Tibial artery (tissue), 4 donors: ENCODE data around the gene SSR4.

Experiments used
- DNase-seq, 2 donors: peaks; one replicate each; pipeline ENCODE4 v3.0.0-alpha.2; 2019
- H3K27ac ChIP-seq, 2 donors: fragments of 200-600 bp; sonication (generic) in 1 of 2; 1 replicate in 1 of 2; 2 replicates in 1 of 2; pipeline ENCODE4 v1.5.1; 2018 to 2019; ENCODE audit warnings: mild to moderate bottlenecking in 1 of 2
- H3K27me3 ChIP-seq, 2 donors: fragments of 200-600 bp; sonication (generic) in 1 of 2; one replicate each; pipeline versions ENCODE4 v1.5.1 to v1.6.0; 2016 to 2019
- H3K36me3 ChIP-seq, 3 donors: fragments of 200-600 bp; sonication (generic) in 2 of 3; one replicate each; pipeline ENCODE4 v1.5.1; 2016 to 2019; ENCODE audit warnings: mild to moderate bottlenecking in 2 of 3
- H3K4me1 ChIP-seq, 4 donors: fragments of 200-600 bp; sonication (generic) in 2 of 4; 1 replicate in 3 of 4; 2 replicates in 1 of 4; pipeline ENCODE4 v1.5.1; 2016 to 2019
- H3K4me3 ChIP-seq, 2 donors: fragments of 200-600 bp; sonication (generic) in 1 of 2; 1 replicate in 1 of 2; 2 replicates in 1 of 2; pipeline ENCODE4 v1.5.1; 2018 to 2019; ENCODE audit warnings: mild to moderate bottlenecking in 2 of 2
- H3K9me3 ChIP-seq, 3 donors: fragments of 200-600 bp; sonication (generic) in 1 of 3; one replicate each; pipeline ENCODE4 v1.5.1; 2016 to 2019
- intact Hi-C: fragments of 100-400 bp; cut with DNase I; formaldehyde crosslinking; loops from one replicate; pipeline ENCODE4 v1.15.0; 2023; ENCODE audit warnings: low total_unique reads
- TF ChIP-seq, protein P1 (sequence below), 2 experiments: fragments of 200-600 bp in 1 of 2; fragments of 450-650 bp in 1 of 2; IDR thresholded peaks; one replicate each; pipeline ENCODE4 v1.5.1; 2017 to 2019; ENCODE audit warnings: antibody characterized with exemption in 2 of 2, mild to moderate bottlenecking in 1 of 2, moderate library complexity in 1 of 2

The SSR4 gene

DNA sequence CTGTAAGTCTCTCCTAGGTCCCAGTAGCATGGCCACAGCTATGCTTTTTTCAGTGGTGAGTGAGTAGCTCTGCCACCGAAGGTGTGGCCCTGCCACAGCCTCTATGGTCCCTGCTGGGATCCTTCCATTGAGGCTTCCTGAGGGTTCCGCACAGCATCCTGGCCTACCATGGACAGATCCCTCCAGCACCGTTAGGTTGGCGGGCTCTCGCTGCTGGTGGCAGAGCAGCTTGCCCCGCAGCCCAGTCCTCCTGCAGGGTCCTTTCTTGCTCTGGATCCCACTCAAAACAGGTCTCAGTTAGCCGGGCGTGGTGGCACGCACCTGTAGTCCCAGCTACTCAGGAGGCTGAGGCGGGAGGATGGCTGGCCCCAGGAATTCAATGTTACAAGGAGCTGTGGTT lies 38.3 kb downstream of the SSR4 start:
- TF ChIP-seq, protein P1, sequence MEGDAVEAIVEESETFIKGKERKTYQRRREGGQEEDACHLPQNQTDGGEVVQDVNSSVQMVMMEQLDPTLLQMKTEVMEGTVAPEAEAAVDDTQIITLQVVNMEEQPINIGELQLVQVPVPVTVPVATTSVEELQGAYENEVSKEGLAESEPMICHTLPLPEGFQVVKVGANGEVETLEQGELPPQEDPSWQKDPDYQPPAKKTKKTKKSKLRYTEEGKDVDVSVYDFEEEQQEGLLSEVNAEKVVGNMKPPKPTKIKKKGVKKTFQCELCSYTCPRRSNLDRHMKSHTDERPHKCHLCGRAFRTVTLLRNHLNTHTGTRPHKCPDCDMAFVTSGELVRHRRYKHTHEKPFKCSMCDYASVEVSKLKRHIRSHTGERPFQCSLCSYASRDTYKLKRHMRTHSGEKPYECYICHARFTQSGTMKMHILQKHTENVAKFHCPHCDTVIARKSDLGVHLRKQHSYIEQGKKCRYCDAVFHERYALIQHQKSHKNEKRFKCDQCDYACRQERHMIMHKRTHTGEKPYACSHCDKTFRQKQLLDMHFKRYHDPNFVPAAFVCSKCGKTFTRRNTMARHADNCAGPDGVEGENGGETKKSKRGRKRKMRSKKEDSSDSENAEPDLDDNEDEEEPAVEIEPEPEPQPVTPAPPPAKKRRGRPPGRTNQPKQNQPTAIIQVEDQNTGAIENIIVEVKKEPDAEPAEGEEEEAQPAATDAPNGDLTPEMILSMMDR (IDR thresholded peaks at IDR 0.05) = no peak
- peaks cover 0 to 26% (median 4%) of the 10 kb centered on the region in 4 donors for H3K4me1 ChIP-seq
- intact Hi-C loops = no loop called here
- DNase-seq = no peak
- H3K27me3 ChIP-seq = no peaks in the 10 kb centered on the region
- no peaks in the 10 kb centered on the region for H3K36me3 ChIP-seq
- no peak overlapping the region for H3K4me3 ChIP-seq
- no peak overlapping the region for H3K27ac ChIP-seq
- H3K9me3 ChIP-seq = no peaks in the 10 kb centered on the region

DNA sequence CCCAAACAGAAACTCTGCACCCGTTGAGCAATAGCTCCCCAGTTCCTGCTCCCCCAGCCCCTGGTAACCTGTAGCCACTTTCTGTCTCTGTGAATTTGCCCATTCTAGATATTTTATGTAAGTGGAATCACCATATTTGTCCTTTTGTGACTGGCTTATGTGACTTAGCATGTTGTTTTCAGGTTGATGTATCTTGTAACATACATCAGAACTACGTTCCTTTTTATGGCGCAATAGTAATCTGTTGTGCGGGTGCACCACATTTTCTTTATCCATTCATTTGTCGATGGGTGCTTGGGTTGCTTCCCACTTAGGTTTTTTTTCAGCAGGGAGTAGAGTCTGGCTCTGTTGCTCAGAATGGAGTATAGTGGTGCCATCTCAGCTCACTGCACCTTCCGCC lies 42.5 kb downstream of the SSR4 start:
- intact Hi-C loops = no loop called here
- H3K27me3 ChIP-seq = no peaks in the 10 kb centered on the region
- no peaks in the 10 kb centered on the region for H3K9me3 ChIP-seq
- DNase-seq = no peak
- H3K27ac ChIP-seq = no peak overlapping the region
- no peaks in the 10 kb centered on the region for H3K4me1 ChIP-seq
- H3K36me3 ChIP-seq = no peaks in the 10 kb centered on the region
- TF ChIP-seq, protein P1 (IDR thresholded peaks at IDR 0.05) = no peak
- H3K4me3 ChIP-seq = no peak overlapping the region

DNA sequence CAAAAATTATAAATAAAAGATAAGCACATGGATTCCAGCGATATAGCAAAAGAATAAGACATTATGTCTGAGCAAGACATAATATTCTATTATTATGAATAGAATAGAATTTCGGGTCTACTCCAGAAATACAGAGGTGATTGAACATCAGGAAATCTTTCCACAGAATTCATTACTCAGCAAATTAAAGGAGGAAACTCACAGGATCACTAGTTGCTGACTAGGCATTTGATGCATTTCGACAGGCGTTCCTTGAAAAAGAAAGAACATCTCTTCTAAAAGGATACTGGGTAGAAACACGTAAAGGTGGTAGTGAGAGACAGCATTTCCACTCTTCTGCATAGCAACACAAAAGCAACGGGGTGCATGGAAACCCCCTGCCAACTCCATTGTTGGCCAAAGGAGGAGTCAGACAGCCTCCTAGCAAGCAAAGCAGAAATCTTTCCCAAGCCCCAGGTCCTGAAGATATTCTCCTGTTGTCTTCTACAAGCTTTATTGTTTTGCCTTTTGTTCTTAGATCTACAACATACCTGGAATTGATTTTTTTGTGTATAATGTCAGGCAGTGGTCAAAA lies 50.1 kb downstream of the SSR4 start:
- Histone ChIP-seq H3K4me1 (no peaks in the 10 kb centered on the region), H3K4me3 (no peak overlapping the region), H3K9me3 (no peaks in the 10 kb centered on the region), H3K27me3 (peaks cover 0 to 2% of the 10 kb centered on the region in 2 donors), H3K27ac (no peak overlapping the region), H3K36me3 (no peaks in the 10 kb centered on the region)
- no peak for DNase-seq
- TF ChIP-seq, protein P1 (IDR thresholded peaks at IDR 0.05) = no peak
- intact Hi-C loops = no loop called here

DNA sequence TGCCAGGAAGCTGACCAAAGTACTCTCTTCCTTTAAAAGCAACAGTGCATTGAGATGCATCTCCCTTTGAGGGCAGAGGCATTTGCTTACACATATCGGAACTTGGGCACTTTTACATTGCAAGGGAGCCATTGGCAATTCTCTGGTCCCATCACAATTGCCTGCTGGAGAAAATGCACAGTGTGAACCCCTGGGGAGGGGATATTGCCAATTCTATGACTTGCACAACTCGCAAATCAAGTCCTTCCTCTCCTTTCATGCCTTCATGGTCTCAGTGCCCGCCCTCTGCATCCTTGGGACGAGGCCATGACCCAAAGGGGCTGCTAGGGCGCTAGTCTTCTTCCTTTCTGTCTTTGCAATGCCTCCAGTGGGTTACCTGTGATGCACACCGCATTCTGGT lies 50.7 kb downstream of the SSR4 start:
- Histone ChIP-seq H3K27ac (no peak overlapping the region), H3K27me3 (peaks cover 0 to 2% of the 10 kb centered on the region in 2 donors), H3K4me3 (no peak overlapping the region), H3K4me1 (no peaks in the 10 kb centered on the region), H3K36me3 (no peaks in the 10 kb centered on the region), H3K9me3 (no peaks in the 10 kb centered on the region)
- TF ChIP-seq, protein P1 (IDR thresholded peaks at IDR 0.05) = no peak
- no peak for DNase-seq
- intact Hi-C loops = no loop called here

DNA sequence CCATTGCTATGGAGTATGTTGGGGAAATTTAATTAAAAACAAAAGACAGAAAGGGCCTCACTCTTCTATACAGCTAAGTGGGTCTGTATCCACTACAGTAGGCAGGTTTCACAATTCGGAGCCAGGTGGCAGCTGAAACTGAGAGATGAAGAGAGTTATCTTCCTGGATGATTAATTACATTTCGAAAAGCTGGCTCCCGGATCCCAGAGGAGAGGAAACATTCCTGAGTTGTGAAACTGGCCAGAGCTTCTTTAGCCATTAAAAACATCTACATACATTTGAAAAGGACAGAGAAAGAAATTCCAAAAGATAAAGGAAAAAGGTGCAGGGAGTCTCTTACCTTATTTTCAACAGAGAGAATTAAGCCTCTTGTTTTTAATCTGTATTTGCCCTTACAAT lies 51.4 kb downstream of the SSR4 start:
- TF ChIP-seq, protein P1 (IDR thresholded peaks at IDR 0.05) = no peak
- Histone ChIP-seq H3K27me3 (peaks cover 0 to 2% of the 10 kb centered on the region in 2 donors), H3K27ac (no peak overlapping the region), H3K4me3 (no peak overlapping the region), H3K4me1 (no peaks in the 10 kb centered on the region), H3K36me3 (no peaks in the 10 kb centered on the region), H3K9me3 (no peaks in the 10 kb centered on the region)
- no peak for DNase-seq
- intact Hi-C loops = no loop called here
